Ureter (tissue), 1 donor: ENCODE results near the gene DAB2IP. TPM values are rescaled to one million over a fixed set of nuclear protein-coding genes. Genes with fewer than 3 reads are reported as not detected.
"Not testable (repeated sequence)": the region's sequence is repeated elsewhere in the genome, so short reads cannot be mapped to it uniquely, and the experiment has no call there.

Experiments used
- DNase-seq: peaks from one replicate; pipeline ENCODE4 v3.0.0-alpha.2; 2020; ENCODE audit warnings: low spot score
- total RNA-seq: library from RNA; stranded (reverse); gene quantifications from one replicate; pipeline ENCODE4 v1.2.4, GENCODE V29; 2023
- donor health status: DM: yes; HTN: yes; CAD: no.

The DAB2IP gene
- total RNA-seq, 1 donor from 2014 or later, result 103 TPM

- DNase-seq, result no peak
Measured at GRCh38 chr9:121788686-121789366, 137.4 kb downstream of the DAB2IP start.

GRCh38 chr9:121790841-121791240 lies 139.4 kb downstream of the DAB2IP start:
- no peak for DNase-seq

GRCh38 chr9:121792476-121792875 lies 141.0 kb downstream of the DAB2IP start:
- not testable (repeated sequence) for DNase-seq

GRCh38 chr9:121794334-121794733 lies 142.9 kb downstream of the DAB2IP start:
- DNase-seq, result not testable (repeated sequence)

GRCh38 chr9:121797081-121797480 lies 145.6 kb downstream of the DAB2IP start:
- DNase-seq, result no peak

GRCh38 chr9:121798941-121799340 lies 147.5 kb downstream of the DAB2IP start:
- no peak for DNase-seq

- no peak for DNase-seq
Measured at GRCh38 chr9:121800376-121800775, 148.9 kb downstream of the DAB2IP start.

- DNase-seq, result no peak
Measured at GRCh38 chr9:121801579-121801978, 150.1 kb downstream of the DAB2IP start.

GRCh38 chr9:121802753-121803152 lies 151.3 kb downstream of the DAB2IP start:
- DNase-seq, result no peak

- no peak for DNase-seq
Measured at GRCh38 chr9:121807069-121807822, 155.8 kb downstream of the DAB2IP start.

GRCh38 chr9:121807823-121808278 lies 156.4 kb downstream of the DAB2IP start:
- no peak for DNase-seq

GRCh38 chr9:121808781-121809180 lies 157.3 kb downstream of the DAB2IP start:
- DNase-seq, result no peak

GRCh38 chr9:121809356-121810050 lies 158.1 kb downstream of the DAB2IP start:
- DNase-seq, result no peak

GRCh38 chr9:121810489-121810888 lies 159.1 kb downstream of the DAB2IP start:
- DNase-seq, result no peak

GRCh38 chr9:121811140-121811539 lies 159.7 kb downstream of the DAB2IP start:
- no peak for DNase-seq

GRCh38 chr9:121811751-121812150 lies 160.3 kb downstream of the DAB2IP start:
- DNase-seq, result no peak

GRCh38 chr9:121812159-121812735 lies 160.8 kb downstream of the DAB2IP start:
- DNase-seq, result no peak

- peak; percentile 26 for DNase-seq
Measured at GRCh38 chr9:121813519-121814210, 162.2 kb downstream of the DAB2IP start.

- DNase-seq, result peak; percentile 36
Measured at GRCh38 chr9:121814594-121814993, 163.2 kb downstream of the DAB2IP start.

- peak; percentile 6 for DNase-seq
Measured at GRCh38 chr9:121815084-121815483, 163.7 kb downstream of the DAB2IP start.
